SK-MEL-5 (cell line): ENCODE measurements around the gene MAPK13. TPM values are rescaled to one million over a fixed set of nuclear protein-coding genes. Genes with fewer than 3 reads are reported as not detected.

Experiments
- DNase-seq: peaks from one replicate; pipeline ENCODE4 v3.0.0-alpha.2; 2016; ENCODE audit warnings: low read depth, low spot score
- in situ Hi-C: cut with HindIII; loops from 2 replicates; pipeline ENCODE4 v1.10.0; 2016; ENCODE audit warnings: low sequenced_read_pairs, high pct_unique_total_duplicates, low pct_unique_long_range_greater_than_20kb
- total RNA-seq: library from RNA; depleted of rRNA; stranded (reverse); fragments of >200 nt; shearing (Covaris generic); gene quantifications from 2 replicates; pipeline ENCODE4 v1.2.3, GENCODE V29; 2014

The MAPK13 gene
- total RNA-seq, 1 experiment from 2014 or later, result not detected

GRCh38 chr6:36136034-36136433 lies 5.7 kb downstream of the MAPK13 start:
- in situ Hi-C loops, result no loop called here
- DNase-seq, result no peak

- no peak for DNase-seq
- in situ Hi-C loops, result no loop called here
These were observed 6.2 kb downstream of the MAPK13 start for GRCh38 chr6:36136551-36136950.

DNA sequence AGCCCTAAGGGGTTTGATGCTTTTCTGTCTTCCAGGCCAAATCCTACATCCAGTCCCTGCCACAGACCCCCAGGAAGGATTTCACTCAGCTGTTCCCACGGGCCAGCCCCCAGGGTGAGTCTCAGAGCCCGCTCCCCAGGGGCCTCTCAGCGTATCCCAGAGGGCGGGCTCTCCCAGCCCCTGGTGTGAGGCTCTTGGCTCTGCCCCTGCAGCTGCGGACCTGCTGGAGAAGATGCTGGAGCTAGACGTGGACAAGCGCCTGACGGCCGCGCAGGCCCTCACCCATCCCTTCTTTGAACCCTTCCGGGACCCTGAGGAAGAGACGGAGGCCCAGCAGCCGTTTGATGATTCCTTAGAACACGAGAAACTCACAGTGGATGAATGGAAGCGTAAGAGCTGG lies 8.4 kb downstream of the MAPK13 start:
- in situ Hi-C loops, result no loop called here
- no peak for DNase-seq

- in situ Hi-C loops, result no loop called here
These were observed 9.1 kb downstream of the MAPK13 start for GRCh38 chr6:36139431-36139830.

GRCh38 chr6:36139991-36140710 lies 9.8 kb downstream of the MAPK13 start:
- in situ Hi-C loops, result no loop called here
- DNase-seq, result no peak

More at GRCh38 chr6:36139431-36139830, 9.1 kb downstream of the MAPK13 start:
- peak; percentile 46 for DNase-seq

DNA sequence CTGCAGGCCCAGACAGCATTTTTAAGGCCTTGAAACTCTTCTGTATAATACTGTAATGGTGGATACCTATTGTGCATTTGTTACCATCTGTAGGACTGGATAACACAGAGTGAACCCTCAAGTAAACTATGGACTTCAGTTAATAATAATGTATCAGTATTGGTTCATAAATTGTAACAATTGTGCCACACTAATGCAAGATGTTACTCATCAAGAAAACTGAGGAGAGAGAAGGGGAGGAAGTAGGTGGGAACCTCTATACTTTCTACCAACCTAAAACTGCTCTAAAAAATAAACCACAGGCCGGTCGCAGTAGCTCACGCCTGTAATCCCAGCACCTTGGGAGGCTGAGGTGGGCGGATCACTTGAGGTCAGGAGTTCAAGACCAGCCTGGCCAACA lies 10.8 kb downstream of the MAPK13 start:
- in situ Hi-C loops, result no loop called here
- no peak for DNase-seq

DNA sequence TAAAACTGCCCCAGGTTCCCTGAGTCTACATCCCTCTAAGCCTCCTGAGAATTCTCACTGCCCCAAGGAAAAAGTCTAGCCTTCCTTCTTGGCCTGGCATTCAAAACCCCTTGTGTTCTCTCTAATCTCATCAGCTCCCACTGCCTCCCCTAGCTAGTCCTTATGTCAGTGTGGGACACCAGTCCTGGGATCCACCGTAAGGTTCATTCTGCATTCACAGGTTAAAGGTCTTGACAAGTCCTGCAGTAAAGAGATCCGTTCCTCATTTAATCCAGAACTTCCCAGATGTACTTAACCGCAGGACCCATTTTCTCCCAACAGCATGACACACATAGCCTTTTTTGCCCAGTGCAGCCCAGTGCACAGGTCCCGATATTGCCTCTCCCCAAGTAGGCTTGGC lies 11.6 kb downstream of the MAPK13 start:
- in situ Hi-C loops, result no loop called here
- no peak for DNase-seq

DNA sequence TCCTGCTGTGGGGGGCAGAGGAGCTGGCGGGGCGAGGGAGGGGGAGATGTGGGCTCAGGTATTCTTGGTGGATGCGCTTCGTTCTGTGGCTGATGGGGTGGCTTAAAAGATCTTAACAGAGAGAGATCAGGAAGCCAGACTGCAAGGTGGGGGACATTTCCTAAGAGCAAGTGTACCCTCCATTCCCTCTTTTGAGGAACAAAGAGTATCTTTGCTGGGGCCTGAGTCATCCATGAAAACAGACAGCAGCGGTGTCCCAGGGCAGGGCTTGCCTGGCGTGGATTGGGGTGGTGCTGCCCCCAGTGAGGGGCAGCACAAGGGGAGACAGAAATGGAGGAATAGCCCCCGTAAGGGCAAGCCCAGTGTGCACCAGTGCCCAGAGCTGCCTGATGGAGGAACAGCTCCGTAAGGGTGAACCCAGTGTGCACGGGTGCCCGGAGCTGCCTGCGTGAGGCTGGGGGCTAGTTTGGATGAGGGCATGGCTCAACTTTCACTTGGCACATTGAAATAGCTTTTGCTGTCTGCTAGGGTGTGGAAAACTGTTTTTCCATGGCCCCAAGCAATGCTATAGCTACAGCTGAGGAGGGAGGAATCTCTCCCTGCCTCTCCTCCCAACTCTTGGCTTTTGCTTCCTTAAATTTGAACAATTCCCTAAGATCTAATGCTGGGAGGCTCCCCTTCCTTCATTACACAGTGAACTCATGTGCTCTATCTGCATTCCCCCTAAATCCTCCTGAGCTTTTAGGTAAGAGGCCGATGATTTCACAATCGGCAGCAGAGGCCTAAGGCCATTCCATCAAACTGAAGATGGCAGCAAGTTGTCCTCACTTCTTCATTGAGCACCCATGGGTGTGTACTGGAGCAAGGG lies 12.9 kb downstream of the MAPK13 start:
- DNase-seq, result no peak
- in situ Hi-C loops, result no loop called here

DNA sequence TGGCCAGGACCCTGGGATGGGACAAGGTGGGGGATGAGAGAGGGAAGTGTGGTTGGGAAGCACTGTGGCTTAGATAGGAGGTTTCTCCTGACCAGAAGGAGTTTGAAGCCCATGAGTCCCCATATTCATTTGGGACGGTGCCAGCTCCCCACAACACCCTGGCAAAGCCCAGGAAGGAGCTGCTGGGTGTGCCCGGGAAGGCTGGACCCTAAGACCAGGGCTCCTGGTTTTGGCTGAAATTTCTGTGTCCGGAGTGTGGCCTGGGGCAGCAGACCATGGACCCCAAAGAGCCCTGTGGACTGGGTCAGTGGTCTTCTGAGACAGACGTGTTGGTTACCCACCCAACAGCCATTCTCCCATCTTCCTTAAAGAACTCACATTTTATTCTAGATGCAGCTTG lies 15.2 kb downstream of the MAPK13 start:
- DNase-seq, result no peak
- in situ Hi-C loops, result no loop called here

DNA sequence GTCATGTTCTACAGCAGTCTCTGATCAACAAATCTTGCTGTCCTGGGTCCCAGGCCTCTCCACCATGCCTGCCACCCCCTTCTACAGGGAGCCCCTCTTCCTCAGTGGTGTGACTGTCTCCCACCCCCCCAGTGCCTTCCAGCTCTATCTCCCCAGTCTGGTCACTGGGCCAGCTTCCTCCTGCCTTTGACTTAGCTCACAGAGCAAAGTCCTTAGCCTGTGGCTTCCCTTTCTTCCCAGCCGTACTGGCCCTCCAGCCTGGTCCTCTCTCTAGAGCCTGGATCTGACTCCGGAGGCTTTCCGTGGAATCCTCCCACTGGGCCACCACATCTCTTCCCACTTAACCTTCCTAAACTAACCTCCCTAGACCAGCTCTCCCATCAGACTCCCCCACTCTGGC lies 17.0 kb downstream of the MAPK13 start:
- DNase-seq, result no peak

DNA sequence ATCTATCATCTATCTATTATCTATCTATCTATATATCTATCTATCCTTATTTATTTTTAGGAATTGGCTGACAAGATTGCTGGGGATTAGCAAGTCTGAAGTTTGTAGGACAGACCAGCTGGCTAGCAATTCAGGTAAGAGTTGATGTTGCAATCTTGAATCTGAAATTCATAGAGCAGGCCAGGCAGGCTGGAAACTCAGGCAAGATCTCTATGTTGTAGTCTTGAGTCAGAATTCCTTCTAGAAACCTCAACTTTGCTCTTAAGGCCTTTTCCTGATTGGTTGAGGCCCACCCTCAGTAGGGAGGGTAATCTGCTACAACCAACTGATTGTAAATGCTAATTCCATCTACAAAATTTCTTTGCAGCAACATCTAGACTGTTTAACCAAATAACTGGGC lies 19.2 kb downstream of the MAPK13 start:
- no peak for DNase-seq
- in situ Hi-C loops, result no loop called here

More for the DNA sequence above, 17.0 kb downstream of the MAPK13 start:
- in situ Hi-C loops, result no loop called here

GRCh38 chr6:36150283-36150682 lies 20.0 kb downstream of the MAPK13 start:
- in situ Hi-C loops, result no loop called here
- no peak for DNase-seq

GRCh38 chr6:36154286-36154685 lies 24.0 kb downstream of the MAPK13 start:
- in situ Hi-C loops, result no loop called here
- DNase-seq, result no peak

GRCh38 chr6:36155662-36156061 lies 25.3 kb downstream of the MAPK13 start:
- DNase-seq, result no peak
- in situ Hi-C loops, result no loop called here

- DNase-seq, result no peak
- in situ Hi-C loops, result no loop called here
These were observed 29.9 kb downstream of the MAPK13 start for GRCh38 chr6:36160147-36160760.

- no peak for DNase-seq
- in situ Hi-C loops, result no loop called here
These were observed 39.0 kb downstream of the MAPK13 start for GRCh38 chr6:36169023-36170007.

GRCh38 chr6:36170704-36171103 lies 40.4 kb downstream of the MAPK13 start:
- in situ Hi-C loops, result no loop called here
- DNase-seq, result no peak
